OCI-LY1 (cell line): Measurements from ENCODE around the gene IFT25.

Experiments
- CTCF ChIP-seq: fragments of 200-600 bp; sonication (generic), shearing (Covaris generic); IDR thresholded peaks from 2 replicates; pipeline ENCODE4 v1.5.1; 2017; ENCODE audit warnings: mild to moderate bottlenecking, antibody characterized with exemption, low read length, moderate library complexity, mixed read lengths
- EZH2 ChIP-seq: fragments of 200-600 bp; sonication (generic), shearing (Covaris generic); IDR thresholded peaks from 2 replicates; pipeline ENCODE4 v1.8.0; 2017; ENCODE audit warnings: borderline replicate concordance, mixed run types, mild to moderate bottlenecking, antibody characterized with exemption, low read length, moderate library complexity, mixed read lengths

GRCh38 chr1:53899708-53900107 is 45.8 kb downstream of the IFT25 start:
- TF ChIP-seq CTCF (no peak), EZH2 (no peak)
